Measurements from ENCODE around the gene NRG2. TPM values are rescaled to one million over a fixed set of nuclear protein-coding genes. Genes with fewer than 3 reads are reported as not detected.

NRG2 gene
- total and polyA plus RNA-seq, 2 experiments from 2014 or later, result 0.37 to 1.3 TPM

GRCh38 chr5:139958432-139959148 is 84.5 kb downstream of the NRG2 start:
- Histone ChIP-seq H3K27me3 (ENCODE audit: insufficient read depth) (no peaks in the 10 kb centered on the region), H2AFZ (no peak overlapping the region), H3K4me3 (no peak overlapping the region), H3K4me2 (no peak overlapping the region), H3K36me3 (ENCODE audit: insufficient read depth) (no peaks in the 10 kb centered on the region), H3K27ac (ENCODE audit: low read depth) (no peak overlapping the region), H3K9me2 (ENCODE audit: insufficient read depth) (0 out of 2 replicates have a peak, but pooled peaks cover 10% of the 10 kb centered on the region), H4K20me1 (replicated peaks; ENCODE audit: insufficient read depth) (no peaks in the 10 kb centered on the region), H3K79me2 (replicated peaks; ENCODE audit: insufficient read depth) (no peaks in the 10 kb centered on the region), H3F3A (replicated peaks; ENCODE audit: low read depth) (no peaks in the 10 kb centered on the region), H3K4me1 (ENCODE audit: insufficient read depth) (no peaks in the 10 kb centered on the region; the same call in 1 of the 2 replicates)
- Mint-ChIP-seq H3K27ac (no peak overlapping the region), H3K9me3 (no peaks in the 10 kb centered on the region), H3K36me3 (ENCODE audit: low read depth) (no peaks in the 10 kb centered on the region), H3K27me3 (ENCODE audit: insufficient read depth, low read depth, poor library complexity) (peaks cover 13% of the 10 kb centered on the region), H3K4me1 (peaks cover 26% of the 10 kb centered on the region), H3K4me3 (no peak overlapping the region)
- TF ChIP-seq REST (IDR thresholded peaks at IDR 0.05; ENCODE audit: unreplicated experiment), result no peak
- TF ChIP-seq STAT1 (IDR thresholded peaks at IDR 0.05; ENCODE audit: unreplicated experiment), result no peak
- no peak for TF ChIP-seq EZH2phosphoT487 (IDR thresholded peaks at IDR 0.05; ENCODE audit: unreplicated experiment)
- no peak for TF ChIP-seq CREB1 (CRISPR knock-in tag; IDR thresholded peaks at IDR 0.05; ENCODE audit: low read depth)
- no peak for ATAC-seq
- no peak for DNase-seq (ENCODE audit: low spot score)

GRCh38 chr5:139956342-139956741 is 86.8 kb downstream of the NRG2 start:
- Histone ChIP-seq H3K9me2 (ENCODE audit: insufficient read depth) (0 out of 2 replicates have a peak, but pooled peaks cover 10% of the 10 kb centered on the region), H4K20me1 (replicated peaks; ENCODE audit: insufficient read depth) (no peaks in the 10 kb centered on the region), H3K4me3 (no peak overlapping the region), H3K4me1 (ENCODE audit: insufficient read depth) (no peaks in the 10 kb centered on the region; the same call in 1 of the 2 replicates), H3K4me2 (no peak overlapping the region), H2AFZ (no peak overlapping the region), H3K36me3 (ENCODE audit: insufficient read depth) (no peaks in the 10 kb centered on the region), H3K27me3 (ENCODE audit: insufficient read depth) (no peaks in the 10 kb centered on the region), H3K79me2 (replicated peaks; ENCODE audit: insufficient read depth) (no peaks in the 10 kb centered on the region), H3K27ac (ENCODE audit: low read depth) (no peak overlapping the region), H3F3A (replicated peaks; ENCODE audit: low read depth) (no peaks in the 10 kb centered on the region)
- DNase-seq (ENCODE audit: low spot score) (no peak), ATAC-seq (no peak)
- Mint-ChIP-seq H3K27ac (no peak overlapping the region), H3K9me3 (no peaks in the 10 kb centered on the region), H3K4me1 (peaks cover 35% of the 10 kb centered on the region), H3K4me3 (no peak overlapping the region), H3K27me3 (ENCODE audit: insufficient read depth, low read depth, poor library complexity) (peaks cover 10% of the 10 kb centered on the region), H3K36me3 (ENCODE audit: low read depth) (no peaks in the 10 kb centered on the region)
- TF ChIP-seq EZH2phosphoT487 (IDR thresholded peaks at IDR 0.05; ENCODE audit: unreplicated experiment) (no peak), ETS1 (IDR thresholded peaks at IDR 0.05) (no peak), CTCF (conservative IDR thresholded peaks at IDR 0.05; ENCODE audit: low read depth in 2 of 2) (no peak), STAT1 (IDR thresholded peaks at IDR 0.05; ENCODE audit: unreplicated experiment) (no peak), CREB1 (CRISPR knock-in tag; IDR thresholded peaks at IDR 0.05; ENCODE audit: low read depth) (no peak), NANOG (IDR thresholded peaks at IDR 0.05; ENCODE audit: borderline replicate concordance) (no peak)

All from GM23338 (cell line).